H1 (cell line): ENCODE measurements around the gene RPS6KA5. TPM values are rescaled to one million over a fixed set of nuclear protein-coding genes. Genes with fewer than 3 reads are reported as not detected.
"Not testable (repeated sequence)": the region's sequence is repeated elsewhere in the genome, so short reads cannot be mapped to it uniquely, and the experiment has no call there.

ENCODE experiments used
- CTCF ChIA-PET: fragments of 300-600 bp; sonication (Branson Sonifier 250); formaldehyde crosslinking; loops from one replicate; lab custom pipeline; 2021; ENCODE audit not compliant: partially characterized antibody; lab: Charles Lee
- POLR2A ChIA-PET: fragments of 300-600 bp; sonication (Branson Sonifier 250); formaldehyde crosslinking; loops from one replicate; lab custom pipeline; 2021; ENCODE audit warnings: inconsistent platforms; ENCODE audit not compliant: partially characterized antibody; lab: Charles Lee
- DNase-seq, 2 experiments: peaks; one replicate each; pipeline versions ENCODE4 v3.0.0 to v3.0.0-alpha.2; 2010 to 2022; ENCODE audit warnings: low spot score in 2 of 2, low read depth in 1 of 2, mixed read lengths in 1 of 2
- FAIRE-seq: peaks from 2 replicates; lab custom pipeline; 2011; peaks lifted over from hg19 to GRCh38; lab: Jason Lieb, UNC
- H2AFZ ChIP-seq: 2 replicates; pipeline ENCODE4 v1.8.1; 2012; ENCODE audit warnings: low read length, inconsistent platforms
- H2AK5ac ChIP-seq: 2 replicates; pipeline ENCODE4 v1.6.1; 2013; ENCODE audit warnings: low read depth, low read length
- H2BK120ac ChIP-seq: replicated peaks from 2 replicates; pipeline ENCODE3; 2013; ENCODE audit warnings: low read depth, low read length, inconsistent platforms
- H2BK12ac ChIP-seq: 2 replicates; pipeline ENCODE4 v1.6.1; 2013; ENCODE audit warnings: low read depth, low read length
- H2BK15ac ChIP-seq: 2 replicates; pipeline ENCODE4 v1.6.1; 2013; ENCODE audit warnings: low read length
- H2BK20ac ChIP-seq: 2 replicates; pipeline ENCODE4 v1.6.1; 2013; ENCODE audit warnings: low read length
- H2BK5ac ChIP-seq: 2 replicates; pipeline ENCODE4 v1.6.1; 2013; ENCODE audit warnings: low read depth, low read length
- H3K14ac ChIP-seq: 2 replicates; pipeline ENCODE4 v1.6.1; 2013; ENCODE audit warnings: inconsistent platforms; ENCODE audit not compliant: insufficient read length
- H3K18ac ChIP-seq: 2 replicates; pipeline ENCODE4 v1.6.1; 2013; ENCODE audit warnings: low read length; ENCODE audit errors: extremely low read depth
- H3K23ac ChIP-seq: 2 replicates; pipeline ENCODE4 v1.6.1; 2013; ENCODE audit warnings: inconsistent platforms; ENCODE audit not compliant: insufficient read length
- H3K23me2 ChIP-seq: 2 replicates; pipeline ENCODE4 v1.6.1; 2013; ENCODE audit warnings: low read depth, low read length
- H3K27ac ChIP-seq: 2 replicates; pipeline ENCODE4 v1.6.1; 2011; ENCODE audit warnings: low read depth, low read length, inconsistent platforms
- H3K27me3 ChIP-seq, 4 experiments: replicated peaks in 1 of 4; 1 replicate in 1 of 4; 2 replicates in 3 of 4; pipeline versions ENCODE4 v1.6.1 to v1.8.1; 2011 to 2013; ENCODE audit warnings: low read length in 3 of 4, mild to moderate bottlenecking in 3 of 4, inconsistent platforms in 2 of 4, mixed read lengths in 2 of 4, moderate library complexity in 1 of 4; ENCODE audit not compliant: control insufficient read depth in 3 of 4, insufficient read depth in 3 of 4; ENCODE audit errors: extremely low read depth in 1 of 4
- H3K36me3 ChIP-seq, 4 experiments: 2 replicates each; pipeline versions ENCODE4 v1.6.1 to v1.8.1; 2011 to 2013; ENCODE audit warnings: mild to moderate bottlenecking in 4 of 4, low read length in 3 of 4, moderate library complexity in 2 of 4, control low read depth in 1 of 4, inconsistent platforms in 1 of 4; ENCODE audit not compliant: insufficient read depth in 4 of 4, control insufficient read depth in 2 of 4
- H3K4ac ChIP-seq: replicated peaks from 2 replicates; pipeline ENCODE3; 2013; ENCODE audit warnings: low read length, low read depth, mixed read lengths, inconsistent platforms; ENCODE audit not compliant: insufficient read length
- H3K4me1 ChIP-seq, 4 experiments: replicated peaks in 1 of 4; 1 replicate in 1 of 4; 2 replicates in 3 of 4; pipeline versions ENCODE4 v1.6.1 to v1.8.1; 2011 to 2013; ENCODE audit warnings: low read length in 3 of 4, inconsistent platforms in 2 of 4, mixed read lengths in 1 of 4; ENCODE audit not compliant: insufficient read depth in 4 of 4, control insufficient read depth in 3 of 4
- H3K4me2 ChIP-seq, 2 experiments: 2 replicates each; pipeline versions ENCODE4 v1.6.1 to v1.8.1; 2011 to 2013; ENCODE audit warnings: low read depth in 2 of 2, low read length in 2 of 2, control low read depth in 1 of 2, inconsistent platforms in 1 of 2, mild to moderate bottlenecking in 1 of 2; ENCODE audit not compliant: insufficient read depth in 1 of 2
- H3K4me3 ChIP-seq, 4 experiments: fragments of 200-600, 300-600 bp in 1 of 4; sonication (generic), shearing (Covaris generic), sonication (Bioruptor Twin) in 1 of 4; 2 replicates each; pipeline versions ENCODE4 v1.5.1 to v1.8.1; 2011 to 2016; ENCODE audit warnings: low read length in 4 of 4, low read depth in 3 of 4, control low read depth in 2 of 4, inconsistent platforms in 2 of 4, mild to moderate bottlenecking in 2 of 4, mixed read lengths in 1 of 4, moderate library complexity in 1 of 4; ENCODE audit not compliant: insufficient read depth in 2 of 4; ENCODE audit errors: extremely low read depth in 1 of 4
- H3K56ac ChIP-seq: replicated peaks from 2 replicates; pipeline ENCODE3; 2013; ENCODE audit warnings: low read depth, mild to moderate bottlenecking, mixed read lengths, low read length, inconsistent platforms; ENCODE audit not compliant: insufficient read length
- H3K79me1 ChIP-seq: 2 replicates; pipeline ENCODE4 v1.6.1; 2013; ENCODE audit warnings: low read depth, low read length, control low read depth
- H3K79me2 ChIP-seq, 2 experiments: 2 replicates each; pipeline versions ENCODE4 v1.6.1 to v1.8.1; 2012 to 2013; ENCODE audit warnings: low read length in 2 of 2, mild to moderate bottlenecking in 2 of 2, inconsistent platforms in 1 of 2; ENCODE audit not compliant: insufficient read depth in 2 of 2, control insufficient read depth in 1 of 2
- H3K9ac ChIP-seq, 4 experiments: replicated peaks in 1 of 4; 1 replicate in 1 of 4; 2 replicates in 3 of 4; pipeline versions ENCODE4 v1.6.1 to v1.8.1; 2011 to 2013; ENCODE audit warnings: low read depth in 3 of 4, low read length in 3 of 4, control low read depth in 2 of 4, mild to moderate bottlenecking in 2 of 4, moderate library complexity in 2 of 4, inconsistent platforms in 1 of 4; ENCODE audit errors: extremely low read depth in 1 of 4
- H3K9me3 ChIP-seq, 2 experiments: 2 replicates each; pipeline versions ENCODE4 v1.6.1 to v1.8.1; 2012 to 2013; ENCODE audit warnings: mild to moderate bottlenecking in 2 of 2, moderate library complexity in 2 of 2, control low read depth in 1 of 2, inconsistent platforms in 1 of 2, low read depth in 1 of 2, low read length in 1 of 2, mixed read lengths in 1 of 2; ENCODE audit not compliant: insufficient read depth in 2 of 2
- H4K20me1 ChIP-seq, 2 experiments: replicated peaks in 1 of 2; 2 replicates each; pipeline versions ENCODE3 to v1.8.1; 2011 to 2013; ENCODE audit warnings: inconsistent platforms in 2 of 2, low read length in 2 of 2, mild to moderate bottlenecking in 1 of 2; ENCODE audit not compliant: insufficient read depth in 2 of 2, control insufficient read depth in 1 of 2
- H4K5ac ChIP-seq: 2 replicates; pipeline ENCODE4 v1.6.1; 2013; ENCODE audit warnings: low read length, low read depth, mixed read lengths, inconsistent platforms; ENCODE audit not compliant: insufficient read length
- H4K8ac ChIP-seq: 2 replicates; pipeline ENCODE4 v1.8.0; 2013; ENCODE audit warnings: mild to moderate bottlenecking, moderate library complexity, low read length, inconsistent platforms; ENCODE audit not compliant: insufficient read depth; ENCODE audit errors: extremely low read depth
- H4K91ac ChIP-seq: replicated peaks from 2 replicates; pipeline ENCODE3; 2013; ENCODE audit warnings: low read length, mixed read lengths, inconsistent platforms; ENCODE audit not compliant: insufficient read length
- CTBP2 ChIP-seq: IDR thresholded peaks from 2 replicates; pipeline ENCODE4 v1.7.0; 2011; ENCODE audit warnings: borderline replicate concordance, mild to moderate bottlenecking, moderate library complexity, mixed read lengths, low read length; ENCODE audit not compliant: insufficient read depth, insufficient read length
- HDAC6 ChIP-seq: IDR thresholded peaks from one replicate; pipeline ENCODE4 v1.7.1; 2012; ENCODE audit warnings: low read depth, mild to moderate bottlenecking, inconsistent platforms, low read length, moderate library complexity
- KDM4A ChIP-seq: IDR thresholded peaks from one replicate; pipeline ENCODE4 v1.7.1; 2012; ENCODE audit warnings: low read depth, mild to moderate bottlenecking, moderate library complexity, low read length, inconsistent platforms; ENCODE audit not compliant: severe bottlenecking
- KDM5A ChIP-seq: fragments of 200-600 bp; IDR thresholded peaks from 2 replicates; pipeline ENCODE4 v1.7.1; 2012; ENCODE audit warnings: mild to moderate bottlenecking, low read length, inconsistent platforms, mixed read lengths
- POU5F1 ChIP-seq: IDR thresholded peaks from 2 replicates; pipeline ENCODE4 v1.6.1; 2011; ENCODE audit warnings: low read depth, mild to moderate bottlenecking, low read length, moderate library complexity
- RAD21 ChIP-seq, 2 experiments: IDR thresholded peaks in 1 of 2; conservative IDR thresholded peaks in 1 of 2; 2 replicates each; pipeline ENCODE4 v1.6.1; 2011; ENCODE audit warnings: low read depth in 2 of 2, low read length in 2 of 2, improper control_type of control experiment in 1 of 2, inconsistent platforms in 1 of 2, mild to moderate bottlenecking in 1 of 2, moderate library complexity in 1 of 2
- WGBS, 2 experiments: shearing (Covaris generic) in 1 of 2; methylation state at CpG; one replicate each; pipeline versions ENCODE4 v1.1.6 to v1.1.7; 2013 to 2015; ENCODE audit warnings: low lambda C conversion rate in 2 of 2, mixed read lengths in 2 of 2, inconsistent platforms in 1 of 2, low coverage in 1 of 2, missing lambda C conversion rate in 1 of 2; ENCODE audit not compliant: insufficient replicate concordance in 2 of 2, insufficient coverage in 1 of 2, insufficient read length in 1 of 2; ENCODE audit errors: extremely low coverage in 1 of 2, missing lambda C conversion rate in 1 of 2; 5-methylcytosine and 5-hydroxymethylcytosine counted together
- polyA plus RNA-seq, 7 experiments: library from polyadenylated mRNA; depleted of rRNA in 3 of 7; stranded (reverse) in 5 of 7; unstranded in 2 of 7; fragments of >200 nt in 5 of 7; fragments of 200-250 nt in 2 of 7; gene quantifications; 1 replicate in 5 of 7; 2 replicates in 1 of 7; 4 replicates in 1 of 7; pipeline versions ENCODE4 v1.2.1 to v1.2.3, GENCODE V29; 2011 to 2013; ENCODE audit warnings: missing spikeins in 2 of 7, mixed read lengths in 2 of 7
- total RNA-seq: library from RNA; stranded (reverse); fragmentation: NEBNext Ultra II Directional; extraction: Animal tissue kit (Norgen Biotek cat#: 25700); gene quantifications from 2 replicates; pipeline ENCODE4 v1.2.1, GENCODE V29; 2021

RPS6KA5 gene
- total and polyA plus RNA-seq, 2 of the 8 experiments (the other 6 are each of a cell fraction or from before 2014, with no cell fraction given): 0.85 to 3.1 TPM

- TF ChIP-seq POU5F1 (no peak), KDM5A (no peak), HDAC6 (no peak), CTBP2 (no peak), RAD21 (IDR thresholded peaks at IDR 0.05 in 1 of 2, conservative IDR thresholded peaks at IDR 0.05 in 1 of 2; ENCODE audit: low read depth in 2 of 2, low read length in 2 of 2) (no peak), KDM4A (no peak)
These were observed 24.6 kb downstream of the RPS6KA5 start (continued) for GRCh38 chr14:91035855-91036254.

GRCh38 chr14:91034379-91034778, 26.1 kb downstream of the RPS6KA5 start:
- H3K4me1 ChIP-seq, H3K79me2 ChIP-seq, H3K4me2 ChIP-seq, H3K4me3 ChIP-seq, H2BK15ac ChIP-seq, DNase-seq, H2BK120ac ChIP-seq, H3K9ac ChIP-seq, H4K20me1 ChIP-seq, POLR2A ChIA-PET, H3K18ac ChIP-seq, H3K27me3 ChIP-seq, H3K27ac ChIP-seq, H3K9me3 ChIP-seq, H2AFZ ChIP-seq, H3K23ac ChIP-seq, H4K91ac ChIP-seq, H2BK5ac ChIP-seq, H2BK12ac ChIP-seq, H2AK5ac ChIP-seq, H3K23me2 ChIP-seq, FAIRE-seq, H3K14ac ChIP-seq, H3K36me3 ChIP-seq, H3K79me1 ChIP-seq, H4K5ac ChIP-seq, H2BK20ac ChIP-seq, H4K8ac ChIP-seq, H3K4ac ChIP-seq, H3K56ac ChIP-seq: not testable (repeated sequence)
- CTCF ChIA-PET: interaction anchor here (0.6 to 1.9 kb wide), 3 partner anchors 25 to 139 kb away, joined by 3 to 6 read pairs (median 5); no protein-coding TSS in a partner anchor
- 84% methylated on average over 9 of the region's 10 CpGs; no CpG with 5 or more reads in 1 of the 2 experiments for WGBS, 2 experiments
